Measurements from ENCODE around the gene MT2A. TPM values are rescaled to one million over a fixed set of nuclear protein-coding genes. Genes with fewer than 3 reads are reported as not detected.
"Not testable (repeated sequence)": the region's sequence is repeated elsewhere in the genome, so short reads cannot be mapped to it uniquely, and the experiment has no call there.

Gene MT2A
- total RNA-seq, 1 donor from 2014 or later, result 2.4 TPM

GRCh38 chr16:56620339-56620897, 12.0 kb downstream of the MT2A start:
- DNase-seq (ENCODE audit: low spot score), result no peak
- Mint-ChIP-seq H3K27ac (ENCODE audit: unreplicated experiment) (no peak overlapping the region), H3K36me3 (ENCODE audit: low read depth, unreplicated experiment) (peaks cover 5% of the 10 kb centered on the region), H3K4me1 (ENCODE audit: unreplicated experiment) (peaks cover 10% of the 10 kb centered on the region), H3K4me3 (ENCODE audit: unreplicated experiment) (no peak overlapping the region), H3K27me3 (ENCODE audit: unreplicated experiment) (peaks cover 25% of the 10 kb centered on the region), H3K9me3 (ENCODE audit: unreplicated experiment) (no peaks in the 10 kb centered on the region)
- TF ChIP-seq, protein P1, sequence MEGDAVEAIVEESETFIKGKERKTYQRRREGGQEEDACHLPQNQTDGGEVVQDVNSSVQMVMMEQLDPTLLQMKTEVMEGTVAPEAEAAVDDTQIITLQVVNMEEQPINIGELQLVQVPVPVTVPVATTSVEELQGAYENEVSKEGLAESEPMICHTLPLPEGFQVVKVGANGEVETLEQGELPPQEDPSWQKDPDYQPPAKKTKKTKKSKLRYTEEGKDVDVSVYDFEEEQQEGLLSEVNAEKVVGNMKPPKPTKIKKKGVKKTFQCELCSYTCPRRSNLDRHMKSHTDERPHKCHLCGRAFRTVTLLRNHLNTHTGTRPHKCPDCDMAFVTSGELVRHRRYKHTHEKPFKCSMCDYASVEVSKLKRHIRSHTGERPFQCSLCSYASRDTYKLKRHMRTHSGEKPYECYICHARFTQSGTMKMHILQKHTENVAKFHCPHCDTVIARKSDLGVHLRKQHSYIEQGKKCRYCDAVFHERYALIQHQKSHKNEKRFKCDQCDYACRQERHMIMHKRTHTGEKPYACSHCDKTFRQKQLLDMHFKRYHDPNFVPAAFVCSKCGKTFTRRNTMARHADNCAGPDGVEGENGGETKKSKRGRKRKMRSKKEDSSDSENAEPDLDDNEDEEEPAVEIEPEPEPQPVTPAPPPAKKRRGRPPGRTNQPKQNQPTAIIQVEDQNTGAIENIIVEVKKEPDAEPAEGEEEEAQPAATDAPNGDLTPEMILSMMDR (IDR thresholded peaks at IDR 0.05; ENCODE audit: unreplicated experiment), result no peak

DNA sequence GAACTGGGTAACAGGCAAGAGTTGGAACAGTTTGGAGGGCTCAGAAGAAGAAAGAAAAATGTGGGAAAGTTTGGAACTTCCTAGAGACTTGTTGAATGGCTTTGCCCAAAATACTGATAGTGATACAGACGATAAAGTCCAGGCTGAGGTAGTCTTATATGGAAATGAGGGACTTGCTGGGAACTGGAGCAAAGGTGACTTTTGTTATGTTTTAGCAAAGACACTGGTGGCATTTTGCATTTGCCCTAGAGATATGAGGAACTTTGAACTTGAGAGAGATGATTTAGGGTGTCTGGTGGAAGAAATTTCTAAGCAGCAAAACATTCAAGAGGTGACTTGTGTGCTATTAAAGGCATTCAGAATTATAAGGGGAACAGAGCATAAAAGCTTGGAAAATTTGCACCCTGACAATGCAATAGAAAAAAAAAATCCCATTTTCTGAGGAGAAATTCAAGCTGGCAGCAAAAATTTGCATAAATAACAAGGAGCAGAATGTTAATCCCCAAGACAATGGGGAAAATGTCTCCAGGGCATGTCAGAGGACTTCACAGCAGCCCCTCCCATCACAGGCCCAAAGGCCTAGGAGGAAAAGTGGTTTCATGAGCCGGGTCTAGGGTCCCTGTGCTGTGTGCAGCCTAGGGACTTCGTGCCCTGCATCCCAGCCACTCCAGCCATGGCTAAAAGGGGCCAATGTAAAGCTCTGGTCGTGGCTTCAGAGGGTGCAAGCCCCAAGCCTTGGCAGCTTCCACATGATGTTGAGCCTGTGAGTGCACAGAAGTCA, 13.5 kb downstream of the MT2A start:
- not testable (repeated sequence) for H3K4me1 Mint-ChIP-seq (ENCODE audit: unreplicated experiment); H3K4me3 Mint-ChIP-seq (ENCODE audit: unreplicated experiment); H3K9me3 Mint-ChIP-seq (ENCODE audit: unreplicated experiment)

GRCh38 chr16:56623184-56623583, 14.8 kb downstream of the MT2A start:
- not testable (repeated sequence) for H3K4me1 Mint-ChIP-seq (ENCODE audit: unreplicated experiment); H3K4me3 Mint-ChIP-seq (ENCODE audit: unreplicated experiment); DNase-seq (ENCODE audit: low spot score); H3K9me3 Mint-ChIP-seq (ENCODE audit: unreplicated experiment); H3K27ac Mint-ChIP-seq (ENCODE audit: unreplicated experiment); H3K36me3 Mint-ChIP-seq (ENCODE audit: low read depth, unreplicated experiment)
- H3K27me3 Mint-ChIP-seq (ENCODE audit: unreplicated experiment), result peaks cover 23% of the 10 kb centered on the region

More for the DNA sequence above, 13.5 kb downstream of the MT2A start:
- DNase-seq (ENCODE audit: low spot score); H3K36me3 Mint-ChIP-seq (ENCODE audit: low read depth, unreplicated experiment); H3K27ac Mint-ChIP-seq (ENCODE audit: unreplicated experiment): not testable (repeated sequence)
- peaks cover 25% of the 10 kb centered on the region for H3K27me3 Mint-ChIP-seq (ENCODE audit: unreplicated experiment)

DNA sequence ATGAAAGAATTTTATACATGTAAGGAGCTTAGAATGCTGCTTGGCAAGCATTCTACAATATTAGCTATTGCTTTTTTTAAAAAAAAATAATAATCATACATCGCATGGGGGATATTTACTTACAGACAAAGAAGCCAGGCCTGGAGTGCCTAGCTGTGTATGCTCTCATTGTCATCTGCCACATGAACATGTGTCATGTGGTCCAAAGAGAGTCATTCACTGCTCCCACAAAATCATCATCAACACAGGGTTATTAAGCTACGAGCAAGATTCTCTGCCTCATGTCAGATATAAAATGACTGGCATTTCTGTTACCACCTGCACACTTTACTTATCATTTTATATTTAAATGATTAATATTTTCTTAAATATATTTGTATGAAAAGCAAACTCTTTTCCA, 15.3 kb downstream of the MT2A start:
- no peak overlapping the region for H3K27ac Mint-ChIP-seq (ENCODE audit: unreplicated experiment)
- no peaks in the 10 kb centered on the region for H3K9me3 Mint-ChIP-seq (ENCODE audit: unreplicated experiment)
- H3K4me1 Mint-ChIP-seq (ENCODE audit: unreplicated experiment), result peaks cover 5% of the 10 kb centered on the region
- H3K4me3 Mint-ChIP-seq (ENCODE audit: unreplicated experiment), result no peak overlapping the region
- peaks cover 23% of the 10 kb centered on the region for H3K27me3 Mint-ChIP-seq (ENCODE audit: unreplicated experiment)
- TF ChIP-seq, protein P1 (IDR thresholded peaks at IDR 0.05; ENCODE audit: unreplicated experiment), result no peak
- peaks cover 5% of the 10 kb centered on the region for H3K36me3 Mint-ChIP-seq (ENCODE audit: low read depth, unreplicated experiment)
- no peak for DNase-seq (ENCODE audit: low spot score)

DNA sequence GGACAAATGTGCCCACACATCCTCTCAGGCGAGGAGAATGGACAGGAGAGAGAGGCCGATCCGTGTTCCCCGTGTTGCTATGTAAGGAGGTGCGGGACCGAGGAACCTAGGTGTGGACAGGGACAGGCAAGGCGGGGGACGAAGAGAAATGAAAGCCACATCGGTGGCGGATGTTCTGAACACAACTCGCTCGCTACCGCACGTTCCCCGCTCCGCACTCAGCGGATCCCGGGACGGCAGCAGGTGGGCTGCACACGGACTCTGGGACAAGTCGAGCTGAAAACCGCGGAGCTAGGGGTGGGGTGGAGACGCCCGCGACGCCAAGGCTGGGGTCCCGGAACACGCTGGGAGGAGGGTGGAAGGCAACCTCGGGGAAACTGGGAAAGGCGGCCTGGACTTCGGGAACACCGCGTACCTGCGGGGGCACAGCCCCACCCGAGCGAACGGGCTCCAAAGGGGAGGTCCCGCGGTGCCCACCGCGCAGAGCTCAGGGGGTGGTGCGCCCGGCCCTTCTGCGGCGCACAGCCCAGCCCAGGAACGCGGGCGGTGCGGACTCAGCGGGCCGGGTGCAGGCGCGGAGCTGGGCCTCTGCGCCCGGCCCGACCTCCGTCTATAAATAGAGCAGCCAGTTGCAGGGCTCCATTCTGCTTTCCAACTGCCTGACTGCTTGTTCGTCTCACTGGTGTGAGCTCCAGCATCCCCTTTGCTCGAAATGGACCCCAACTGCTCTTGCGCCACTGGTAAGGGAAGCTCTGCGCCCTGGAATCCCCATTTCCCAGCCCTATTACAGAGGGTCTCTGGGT, 17.0 kb downstream of the MT2A start, which contains the start of gene MT1E:
Gene MT1E, plus strand, starts transcription at position 642 of the 803 bp plus-strand sequence. Its CDS starts 71 bp downstream, at position 713.
- Mint-ChIP-seq H3K4me3 (ENCODE audit: unreplicated experiment) (peak within 1 kb of the TSS; percentile 73), H3K9me3 (ENCODE audit: unreplicated experiment) (no peaks in the 10 kb centered on the region), H3K36me3 (ENCODE audit: low read depth, unreplicated experiment) (no peaks in the 10 kb centered on the region), H3K4me1 (ENCODE audit: unreplicated experiment) (peaks cover 5% of the 10 kb centered on the region), H3K27ac (ENCODE audit: unreplicated experiment) (no peak within 1 kb of the TSS), H3K27me3 (ENCODE audit: unreplicated experiment) (peaks cover 20% of the 10 kb centered on the region)
- TF ChIP-seq, protein P1 (IDR thresholded peaks at IDR 0.05; ENCODE audit: unreplicated experiment), result no peak
- no peak for DNase-seq (ENCODE audit: low spot score)
